Thyroid gland (tissue), 4 donors: ENCODE data around the gene FAM229B. TPM values are rescaled to one million over a fixed set of nuclear protein-coding genes. Genes with fewer than 3 reads are reported as not detected.

ENCODE experiments used
- DNase-seq, 2 donors: peaks; one replicate each; pipeline ENCODE4 v3.0.0-alpha.2; 2019
- H3K27ac ChIP-seq, 3 donors: fragments of 200-600 bp; sonication (generic); 1 replicate in 2 of 3; 2 replicates in 1 of 3; pipeline ENCODE4 v1.5.1; 2016 to 2019; ENCODE audit warnings: mild to moderate bottlenecking in 1 of 3, moderate library complexity in 1 of 3
- H3K27me3 ChIP-seq: fragments of 200-600 bp; sonication (generic); one replicate; pipeline ENCODE4 v1.5.1; 2019
- H3K36me3 ChIP-seq, 2 donors: fragments of 200-600 bp; sonication (generic); one replicate each; pipeline ENCODE4 v1.5.1; 2016 to 2019
- H3K4me1 ChIP-seq, 2 donors: fragments of 200-600 bp; sonication (generic); one replicate each; pipeline ENCODE4 v1.5.1; 2017 to 2019
- H3K4me3 ChIP-seq, 3 donors: fragments of 200-600 bp; sonication (generic); replicated peaks in 1 of 3; 1 replicate in 2 of 3; 2 replicates in 1 of 3; pipeline ENCODE4 v1.5.1; 2016; ENCODE audit warnings: mild to moderate bottlenecking in 1 of 3
- H3K9me3 ChIP-seq: fragments of 200-600 bp; sonication (generic); one replicate; pipeline ENCODE4 v1.5.1; 2017
- POLR2A ChIP-seq, 2 donors: fragments of 450-650 bp; IDR thresholded peaks; one replicate each; pipeline ENCODE4 v1.6.1; 2017; ENCODE audit warnings: antibody characterized with exemption in 2 of 2, mild to moderate bottlenecking in 2 of 2, moderate library complexity in 1 of 2
- whole genome bisulfite sequencing, 2 donors: methylation state at CpG; one replicate each; pipeline ENCODE4 v1.1.5; 2017; 5-methylcytosine and 5-hydroxymethylcytosine counted together
- intact Hi-C: fragments of 100-400 bp; cut with DNase I; formaldehyde crosslinking; loops from one replicate; pipeline ENCODE4 v1.15.1; 2023
- total RNA-seq, 4 donors: library from RNA; depleted of rRNA; stranded (reverse); fragments of >200 nt; gene quantifications; one replicate each; pipeline ENCODE4 v1.2.3, GENCODE V29; 2016
- TF ChIP-seq, protein P1 (sequence below), 6 experiments: fragments of 200-600 bp in 3 of 6; fragments of 450-650 bp in 3 of 6; sonication (generic) in 3 of 6; IDR thresholded peaks; one replicate each; pipeline ENCODE4 v1.5.1; 2016 to 2019; ENCODE audit warnings: antibody characterized with exemption in 6 of 6, mild to moderate bottlenecking in 2 of 6, inconsistent platforms in 1 of 6, moderate library complexity in 1 of 6

FAM229B gene, protein sequence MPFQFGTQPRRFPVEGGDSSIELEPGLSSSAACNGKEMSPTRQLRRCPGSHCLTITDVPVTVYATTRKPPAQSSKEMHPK
- total RNA-seq, result 10 to 100 TPM in 2 of 4 donors, 1 to 10 TPM in 2; 8.3 to 29.2 (median 13.9) TPM

DNA sequence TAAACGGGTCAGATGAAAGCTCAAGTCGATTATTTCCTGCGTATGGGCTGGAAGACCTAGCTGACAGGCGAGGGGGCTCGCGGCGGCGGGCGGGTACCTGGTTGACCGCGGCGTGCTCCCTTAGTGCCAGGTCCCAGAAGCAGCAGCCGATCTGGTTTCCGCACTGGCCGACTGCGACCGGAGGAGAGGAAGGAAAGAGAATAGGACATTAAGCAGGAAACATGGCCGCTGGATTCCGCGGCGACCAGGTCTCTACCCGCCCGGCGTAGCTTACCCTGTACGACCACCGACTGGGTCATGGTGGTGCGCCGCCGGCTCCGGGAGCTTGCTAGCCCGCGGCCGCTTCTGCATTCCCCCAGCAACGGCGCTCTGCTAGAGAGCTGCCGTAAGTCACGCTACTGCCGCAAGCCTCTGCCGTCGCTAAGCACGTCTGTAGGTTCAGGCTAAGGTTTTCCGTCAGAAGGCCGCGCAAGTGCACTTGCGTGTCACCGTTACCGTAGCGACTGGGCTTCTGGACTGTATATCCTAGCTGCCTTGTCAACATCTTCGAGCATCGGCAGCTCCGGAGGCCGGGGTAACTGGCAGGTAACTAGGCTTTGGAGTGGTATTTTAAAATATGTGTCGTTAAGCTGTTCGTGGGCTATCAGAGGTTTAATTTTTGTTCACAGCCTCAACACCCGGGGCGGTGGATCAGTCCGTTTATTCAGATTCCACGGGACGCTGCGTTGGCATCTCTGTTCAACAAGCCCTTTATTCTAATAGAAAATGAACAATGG is at the start of gene FAM229B, which contains the start of gene TUBE1:
TSS of gene FAM229B (plus strand) at position 456 of the 776 bp plus-strand sequence. CDS start 11,693 bp downstream, outside the sequence.
TSS of gene TUBE1 (minus strand) at position 347 of the 776 bp plus-strand sequence. CDS start at position 299, 48 bp downstream.
- Histone ChIP-seq H3K36me3 (no peaks in the 10 kb centered on the region), H3K4me3 (peak within 1 kb of the TSS; percentile 31 to 63 (median 55)), H3K4me1 (peaks cover 0 to 3% of the 10 kb centered on the region in 2 donors), H3K9me3 (no peaks in the 10 kb centered on the region), H3K27me3 (no peaks in the 10 kb centered on the region), H3K27ac (peak within 1 kb of the TSS; percentile 9 to 90 (median 78))
- DNase-seq, result peak; percentile 94 to 95
- intact Hi-C loops, result no loop called here
- peak in 1 of 2 donors; percentile 89 for TF ChIP-seq POLR2A (IDR thresholded peaks at IDR 0.05)
- TF ChIP-seq, protein P1, sequence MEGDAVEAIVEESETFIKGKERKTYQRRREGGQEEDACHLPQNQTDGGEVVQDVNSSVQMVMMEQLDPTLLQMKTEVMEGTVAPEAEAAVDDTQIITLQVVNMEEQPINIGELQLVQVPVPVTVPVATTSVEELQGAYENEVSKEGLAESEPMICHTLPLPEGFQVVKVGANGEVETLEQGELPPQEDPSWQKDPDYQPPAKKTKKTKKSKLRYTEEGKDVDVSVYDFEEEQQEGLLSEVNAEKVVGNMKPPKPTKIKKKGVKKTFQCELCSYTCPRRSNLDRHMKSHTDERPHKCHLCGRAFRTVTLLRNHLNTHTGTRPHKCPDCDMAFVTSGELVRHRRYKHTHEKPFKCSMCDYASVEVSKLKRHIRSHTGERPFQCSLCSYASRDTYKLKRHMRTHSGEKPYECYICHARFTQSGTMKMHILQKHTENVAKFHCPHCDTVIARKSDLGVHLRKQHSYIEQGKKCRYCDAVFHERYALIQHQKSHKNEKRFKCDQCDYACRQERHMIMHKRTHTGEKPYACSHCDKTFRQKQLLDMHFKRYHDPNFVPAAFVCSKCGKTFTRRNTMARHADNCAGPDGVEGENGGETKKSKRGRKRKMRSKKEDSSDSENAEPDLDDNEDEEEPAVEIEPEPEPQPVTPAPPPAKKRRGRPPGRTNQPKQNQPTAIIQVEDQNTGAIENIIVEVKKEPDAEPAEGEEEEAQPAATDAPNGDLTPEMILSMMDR (IDR thresholded peaks at IDR 0.05), result no peak
- 0% methylated on average over 49 to 60 of the region's 60 CpGs for WGBS, 2 donors

GRCh38 chr6:112037783-112038216 is 49.6 kb upstream of the FAM229B start:
- Histone ChIP-seq H3K27me3 (no peaks in the 10 kb centered on the region), H3K4me3 (no peak overlapping the region), H3K9me3 (no peaks in the 10 kb centered on the region), H3K4me1 (peaks cover 3 to 8% of the 10 kb centered on the region in 2 donors), H3K27ac (peak overlapping the region; percentile 43 to 80 (median 55)), H3K36me3 (no peaks in the 10 kb centered on the region)
- no peak for TF ChIP-seq POLR2A (IDR thresholded peaks at IDR 0.05)
- TF ChIP-seq, protein P1 (IDR thresholded peaks at IDR 0.05), result no peak
- intact Hi-C loops, result no loop called here
- 63 to 66% methylated on average over 7 to 8 of the region's 8 CpGs for WGBS, 2 donors
- peak; percentile 23 to 43 for DNase-seq

DNA sequence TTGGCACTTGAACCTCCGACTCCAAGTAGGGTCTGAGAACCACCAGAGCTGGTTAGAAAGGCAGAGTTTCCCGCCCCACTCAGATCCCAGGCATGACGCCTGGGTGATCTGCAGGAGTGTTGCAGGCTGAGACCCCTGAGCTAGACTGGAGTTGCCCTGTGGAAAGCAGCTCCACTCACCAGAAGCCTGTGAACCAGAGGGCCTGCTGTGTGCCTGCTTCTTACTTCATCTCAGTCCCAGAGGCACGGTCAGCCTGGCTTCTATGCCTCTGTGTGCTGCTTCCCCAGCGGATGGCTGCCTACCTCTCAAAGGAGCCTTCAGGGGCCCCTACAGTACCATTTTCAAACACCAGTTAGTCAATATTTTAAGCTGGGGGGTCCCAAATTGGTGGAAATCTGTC is 49.1 kb upstream of the FAM229B start:
- no peak for TF ChIP-seq POLR2A (IDR thresholded peaks at IDR 0.05)
- TF ChIP-seq, protein P1 (IDR thresholded peaks at IDR 0.05), result no peak
- Histone ChIP-seq H3K9me3 (no peaks in the 10 kb centered on the region), H3K4me3 (no peak overlapping the region), H3K27me3 (no peaks in the 10 kb centered on the region), H3K36me3 (no peaks in the 10 kb centered on the region), H3K27ac (peak overlapping the region; percentile 43 to 80 (median 55)), H3K4me1 (peaks cover 4 to 8% of the 10 kb centered on the region in 2 donors)
- intact Hi-C loops, result no loop called here
- WGBS, 2 donors, result 83 to 90% methylated on average over 2 to 5 of the region's 5 CpGs
- no peak for DNase-seq

DNA sequence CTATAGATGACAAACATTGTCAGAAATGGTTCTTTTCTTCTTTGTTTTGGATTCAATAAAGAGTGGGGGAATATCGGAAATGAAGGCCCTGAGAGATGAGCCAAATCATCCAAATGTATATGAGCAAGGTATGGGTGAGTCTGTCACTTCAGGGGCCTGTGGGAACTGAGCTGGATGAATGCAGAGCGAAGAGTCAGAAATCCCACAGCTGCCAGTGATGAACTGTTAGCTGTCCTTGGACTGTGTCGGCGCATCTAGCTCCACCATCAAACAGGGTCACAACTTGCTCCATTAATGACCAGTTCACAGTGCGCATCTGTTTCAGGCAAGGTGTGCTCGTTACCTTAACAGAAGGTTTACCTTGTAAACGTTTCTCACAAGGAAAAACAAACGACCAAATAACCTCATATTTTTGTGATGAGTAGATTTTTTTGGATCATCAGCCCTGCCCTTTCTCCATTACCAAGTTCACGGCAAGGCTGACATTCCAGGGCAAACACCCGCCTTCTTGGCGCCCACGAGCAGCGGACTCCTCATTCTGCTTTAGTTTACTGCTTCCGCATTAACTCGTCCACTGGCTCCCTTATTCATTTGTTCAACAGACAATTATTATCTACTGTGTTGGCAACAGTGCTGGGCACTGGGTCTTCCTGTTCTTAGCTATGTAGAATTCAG is 48.5 kb upstream of the FAM229B start:
- intact Hi-C loops, result no loop called here
- WGBS, 2 donors, result 90 to 92% methylated on average over 15 of the region's 15 CpGs
- Histone ChIP-seq H3K9me3 (no peaks in the 10 kb centered on the region), H3K27me3 (no peaks in the 10 kb centered on the region), H3K4me1 (peaks cover 4 to 8% of the 10 kb centered on the region in 2 donors), H3K4me3 (no peak overlapping the region), H3K27ac (peak overlapping the region in 1 of 3 donors; percentile 80), H3K36me3 (no peaks in the 10 kb centered on the region)
- no peak for DNase-seq
- no peak for TF ChIP-seq POLR2A (IDR thresholded peaks at IDR 0.05)
- TF ChIP-seq, protein P1 (IDR thresholded peaks at IDR 0.05), result no peak
